Fibroblast of skin of abdomen (primary cell): ENCODE data around the gene CST6.
A peak's percentile ranks its signal among the peaks of the same experiment; 100 is the strongest.

ENCODE experiments used
- DNase-seq: peaks from one replicate; pipeline ENCODE4 v3.0.0-alpha.2; 2013

Gene CST6

GRCh38 chr11:66048547-66049323 lies 36.9 kb downstream of the CST6 start, which contains the start of gene GAL3ST3:
GAL3ST3 (minus strand) TSS chr11:66049161; CDS start chr11:66045415, 3,746 bp downstream.
- no peak for DNase-seq

- no peak for DNase-seq
Measured at GRCh38 chr11:66050581-66051231, 38.9 kb downstream of the CST6 start.

GRCh38 chr11:66051371-66051765 lies 39.6 kb downstream of the CST6 start:
- no peak for DNase-seq

DNA sequence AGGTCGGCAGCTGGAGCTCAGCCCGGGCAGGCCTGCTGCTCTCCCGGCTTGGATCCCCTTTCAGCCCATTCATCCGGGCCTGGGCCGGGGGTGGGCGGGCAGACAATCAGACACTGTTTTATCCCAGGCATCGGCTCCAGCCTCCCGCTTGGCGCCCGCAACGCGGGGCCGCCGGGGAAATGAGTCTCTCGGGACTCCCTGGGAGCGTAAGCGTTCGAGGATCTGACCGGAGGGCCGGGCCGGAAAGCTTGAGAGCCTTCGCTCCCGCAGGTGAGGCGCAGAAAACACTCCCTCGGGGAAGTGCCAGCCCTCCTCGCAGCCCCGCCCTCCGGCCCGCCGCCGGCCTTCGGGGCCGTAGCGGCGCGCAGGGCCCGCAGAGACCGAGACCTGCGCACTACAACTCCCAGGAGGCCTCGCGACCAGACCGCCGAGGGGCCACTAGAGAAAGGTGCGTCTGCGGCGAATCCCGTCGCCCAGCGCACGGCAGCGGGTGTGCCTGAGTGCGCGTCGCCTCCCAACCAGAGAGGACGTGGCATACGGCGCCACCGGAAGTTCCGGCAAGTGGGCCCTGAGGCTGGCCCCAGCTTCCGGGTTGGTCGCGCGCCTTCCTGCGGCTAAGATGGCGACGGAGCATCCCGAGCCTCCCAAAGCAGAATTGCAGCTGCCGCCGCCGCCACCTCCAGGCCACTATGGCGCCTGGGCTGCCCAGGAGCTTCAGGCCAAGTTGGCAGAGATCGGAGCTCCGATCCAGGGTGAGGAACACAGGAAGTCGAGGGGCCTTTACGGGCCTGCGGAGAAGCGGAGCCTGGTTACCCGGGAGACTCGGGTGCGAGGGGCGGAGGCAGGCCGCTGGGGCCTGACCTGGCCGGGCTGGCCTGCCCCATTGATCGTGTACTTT lies 40.2 kb downstream of the CST6 start, which contains the start of gene SF3B2:
Gene SF3B2, plus strand, starts transcription at position 599 of the 898 bp plus-strand sequence. Its CDS starts 21 bp downstream, at position 620.
- DNase-seq = peak; percentile 99

- no peak for DNase-seq
Measured at GRCh38 chr11:66052664-66052982, 40.8 kb downstream of the CST6 start.

- no peak for DNase-seq
Measured at GRCh38 chr11:66055021-66055420, 43.2 kb downstream of the CST6 start.

DNA sequence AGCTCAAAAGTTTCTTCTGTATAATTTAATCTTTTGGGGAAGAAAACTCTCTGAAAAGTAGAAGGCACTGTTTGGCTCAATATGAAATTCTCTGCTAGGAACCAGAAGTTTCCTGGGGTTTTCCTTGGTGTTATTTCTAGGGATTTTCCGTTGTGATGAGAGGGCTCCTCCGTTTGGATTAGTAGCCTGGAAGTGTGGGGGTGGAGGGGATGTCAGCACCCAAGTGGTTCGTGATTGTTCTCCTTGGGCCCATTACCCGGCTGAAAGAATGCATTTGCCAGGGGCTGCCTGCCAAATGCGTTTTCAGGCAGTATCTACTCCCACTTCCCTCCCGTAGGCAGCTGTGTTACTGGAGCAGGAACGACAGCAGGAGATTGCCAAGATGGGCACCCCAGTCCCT lies 44.7 kb downstream of the CST6 start:
- no peak for DNase-seq

DNA sequence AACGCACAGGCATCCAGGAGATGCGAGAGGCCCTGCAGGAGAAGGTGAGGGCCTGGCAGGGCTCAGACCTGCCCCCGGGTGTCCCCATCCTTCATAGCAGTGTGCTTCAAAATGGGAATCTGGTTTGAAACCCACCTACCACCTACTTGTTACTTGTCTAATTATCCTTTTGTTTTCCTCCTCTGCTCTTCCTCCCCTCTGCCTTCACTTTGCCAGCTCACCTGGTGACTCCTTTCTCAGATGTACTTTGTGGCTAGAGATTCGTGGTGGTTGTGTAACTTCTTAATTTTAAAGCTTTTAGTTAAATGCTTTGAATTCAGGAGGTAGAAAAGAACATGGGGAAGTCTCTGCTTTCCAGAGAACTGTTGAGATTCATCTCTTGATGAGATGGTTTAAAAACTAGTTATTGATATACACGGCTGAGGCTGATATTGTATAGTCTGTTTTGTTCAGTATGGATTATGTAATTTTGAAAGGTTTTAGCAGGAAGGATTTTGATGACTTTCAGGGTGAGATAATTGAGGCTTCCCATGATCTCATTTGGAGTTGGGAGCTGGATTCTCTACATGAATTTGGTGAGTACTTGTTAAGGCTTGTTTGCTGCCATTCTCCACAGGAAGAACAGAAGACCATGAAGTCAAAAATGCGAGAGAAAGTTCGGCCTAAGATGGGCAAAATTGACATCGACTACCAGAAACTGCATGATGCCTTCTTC lies 48.3 kb downstream of the CST6 start:
- DNase-seq = no peak

- DNase-seq = no peak
Measured at GRCh38 chr11:66061268-66061667, 49.5 kb downstream of the CST6 start.

- no peak for DNase-seq
Measured at GRCh38 chr11:66062408-66062807, 50.6 kb downstream of the CST6 start.
